Osteoblast (primary cell): ENCODE data around the gene OR52I2. TPM values are rescaled to one million over a fixed set of nuclear protein-coding genes. Genes with fewer than 3 reads are reported as not detected.
A peak's percentile ranks its signal among the peaks of the same experiment; 100 is the strongest.

Experiments used
- DNase-seq: peaks from one replicate; pipeline ENCODE4 v3.0.0; 2011; ENCODE audit warnings: low spot score, mixed read lengths; ENCODE audit not compliant: insufficient read length; ENCODE audit errors: missing footprints
- H2AFZ ChIP-seq: 2 replicates; pipeline ENCODE4 v1.6.0; 2011; ENCODE audit warnings: mild to moderate bottlenecking, low read length
- H3K27ac ChIP-seq: 2 replicates; pipeline ENCODE4 v1.5.1; 2011; ENCODE audit warnings: mild to moderate bottlenecking, low read depth, low read length, moderate library complexity
- H3K27me3 ChIP-seq: 2 replicates; pipeline ENCODE4 v1.6.0; 2012; ENCODE audit warnings: mild to moderate bottlenecking, control low read depth, inconsistent platforms, low read length, moderate library complexity; ENCODE audit not compliant: insufficient read depth
- H3K36me3 ChIP-seq: 2 replicates; pipeline ENCODE4 v1.5.1; 2011; ENCODE audit warnings: mild to moderate bottlenecking, low read length, control low read depth, moderate library complexity; ENCODE audit not compliant: insufficient read depth
- H3K4me1 ChIP-seq: 2 replicates; pipeline ENCODE4 v1.5.1; 2011; ENCODE audit warnings: mild to moderate bottlenecking, low read length, control low read depth, moderate library complexity; ENCODE audit not compliant: insufficient read depth
- H3K4me2 ChIP-seq: 2 replicates; pipeline ENCODE4 v1.6.0; 2011; ENCODE audit warnings: mild to moderate bottlenecking, low read length; ENCODE audit not compliant: insufficient read depth
- H3K4me3 ChIP-seq: fragments of 200-600 bp; sonication (generic); 3 replicates; pipeline ENCODE4 v1.5.1; 2012; ENCODE audit warnings: mild to moderate bottlenecking, low read length, inconsistent platforms; ENCODE audit not compliant: insufficient read depth
- H3K79me2 ChIP-seq: 2 replicates; pipeline ENCODE4 v1.6.0; 2012; ENCODE audit warnings: mild to moderate bottlenecking, low read length, control low read depth, inconsistent platforms; ENCODE audit not compliant: insufficient read depth
- H3K9me3 ChIP-seq: 2 replicates; pipeline ENCODE4 v1.5.1; 2011; ENCODE audit warnings: low read depth, low read length, control low read depth
- H4K20me1 ChIP-seq: 2 replicates; pipeline ENCODE4 v1.6.0; 2012; ENCODE audit warnings: mild to moderate bottlenecking, low read length, control low read depth; ENCODE audit not compliant: insufficient read depth
- total RNA-seq: library from RNA; depleted of rRNA; stranded (reverse); fragments of >200 nt; gene quantifications from 2 replicates; pipeline ENCODE4 v1.2.3, GENCODE V29; 2012
- TF ChIP-seq, protein P1 (sequence below): IDR thresholded peaks from 2 replicates; pipeline ENCODE4 v1.5.1; 2011; ENCODE audit warnings: mild to moderate bottlenecking, low read depth, low read length, moderate library complexity; ENCODE audit errors: extremely low read depth

Gene OR52I2
- total RNA-seq, 1 donor: not detected

DNA sequence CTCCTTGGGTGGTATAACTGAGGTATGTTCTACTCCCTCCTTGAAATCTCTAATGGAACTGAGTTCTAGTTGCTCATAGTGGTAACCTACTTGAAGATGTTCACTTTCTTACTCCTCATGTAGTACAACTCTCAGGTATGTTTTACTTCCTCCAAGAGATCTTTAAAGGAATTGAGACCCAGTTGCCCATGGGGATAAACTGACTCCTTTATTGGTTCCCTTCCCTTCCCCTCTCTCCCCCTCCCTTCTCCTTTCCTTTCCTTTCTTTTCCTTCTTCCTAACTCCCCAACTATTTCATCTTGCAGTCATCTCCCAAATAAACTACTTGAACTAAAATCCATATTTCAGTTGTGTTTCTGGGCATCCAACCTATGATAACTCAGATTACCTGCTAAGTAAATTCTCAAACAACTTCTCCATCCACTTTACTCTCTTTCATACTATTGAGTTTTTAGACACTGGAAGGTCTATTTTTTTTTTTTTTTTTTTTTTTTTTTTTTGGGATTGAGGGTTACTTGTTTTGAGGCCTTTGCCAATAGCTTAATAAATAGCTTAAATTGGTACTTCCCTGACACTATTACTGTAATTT is 34.4 kb downstream of the OR52I2 start:
- TF ChIP-seq, protein P1, sequence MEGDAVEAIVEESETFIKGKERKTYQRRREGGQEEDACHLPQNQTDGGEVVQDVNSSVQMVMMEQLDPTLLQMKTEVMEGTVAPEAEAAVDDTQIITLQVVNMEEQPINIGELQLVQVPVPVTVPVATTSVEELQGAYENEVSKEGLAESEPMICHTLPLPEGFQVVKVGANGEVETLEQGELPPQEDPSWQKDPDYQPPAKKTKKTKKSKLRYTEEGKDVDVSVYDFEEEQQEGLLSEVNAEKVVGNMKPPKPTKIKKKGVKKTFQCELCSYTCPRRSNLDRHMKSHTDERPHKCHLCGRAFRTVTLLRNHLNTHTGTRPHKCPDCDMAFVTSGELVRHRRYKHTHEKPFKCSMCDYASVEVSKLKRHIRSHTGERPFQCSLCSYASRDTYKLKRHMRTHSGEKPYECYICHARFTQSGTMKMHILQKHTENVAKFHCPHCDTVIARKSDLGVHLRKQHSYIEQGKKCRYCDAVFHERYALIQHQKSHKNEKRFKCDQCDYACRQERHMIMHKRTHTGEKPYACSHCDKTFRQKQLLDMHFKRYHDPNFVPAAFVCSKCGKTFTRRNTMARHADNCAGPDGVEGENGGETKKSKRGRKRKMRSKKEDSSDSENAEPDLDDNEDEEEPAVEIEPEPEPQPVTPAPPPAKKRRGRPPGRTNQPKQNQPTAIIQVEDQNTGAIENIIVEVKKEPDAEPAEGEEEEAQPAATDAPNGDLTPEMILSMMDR: no peak
- H3K4me3 ChIP-seq: no peak overlapping the region
- no peaks in the 10 kb centered on the region for H3K9me3 ChIP-seq
- H3K27me3 ChIP-seq: no peaks in the 10 kb centered on the region
- no peak overlapping the region for H3K27ac ChIP-seq
- DNase-seq: no peak
- H3K79me2 ChIP-seq: no peaks in the 10 kb centered on the region
- H4K20me1 ChIP-seq: no peaks in the 10 kb centered on the region
- H2AFZ ChIP-seq: no peak overlapping the region
- no peaks in the 10 kb centered on the region for H3K4me1 ChIP-seq
- H3K4me2 ChIP-seq: no peak overlapping the region
- no peaks in the 10 kb centered on the region for H3K36me3 ChIP-seq

DNA sequence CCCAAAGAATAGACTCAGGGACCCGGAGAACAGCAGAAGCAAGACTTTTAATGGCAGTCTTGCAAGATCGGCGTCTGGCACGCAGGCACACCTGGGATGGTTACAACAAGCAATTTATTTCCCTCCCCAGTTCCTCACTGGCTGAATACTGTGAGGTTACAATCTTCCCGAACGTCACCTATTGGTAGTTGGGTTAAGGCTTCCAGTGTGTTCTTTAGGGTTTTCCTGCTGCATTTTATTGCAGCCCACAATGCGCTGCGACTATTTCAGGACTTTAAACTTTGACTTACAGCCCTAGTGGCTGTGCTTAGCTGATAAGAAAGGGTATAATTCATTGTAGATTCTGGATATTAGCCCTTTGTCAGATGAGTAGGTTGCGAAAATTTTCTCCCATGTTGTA is 38.0 kb downstream of the OR52I2 start:
- Histone ChIP-seq H3K27ac (no peak overlapping the region), H3K9me3 (no peaks in the 10 kb centered on the region), H3K27me3 (no peaks in the 10 kb centered on the region), H3K4me2 (no peak overlapping the region), H3K79me2 (no peaks in the 10 kb centered on the region), H4K20me1 (no peaks in the 10 kb centered on the region), H3K4me3 (no peak overlapping the region), H3K4me1 (no peaks in the 10 kb centered on the region), H2AFZ (no peak overlapping the region), H3K36me3 (no peaks in the 10 kb centered on the region)
- no peak for DNase-seq
- TF ChIP-seq, protein P1: no peak

DNA sequence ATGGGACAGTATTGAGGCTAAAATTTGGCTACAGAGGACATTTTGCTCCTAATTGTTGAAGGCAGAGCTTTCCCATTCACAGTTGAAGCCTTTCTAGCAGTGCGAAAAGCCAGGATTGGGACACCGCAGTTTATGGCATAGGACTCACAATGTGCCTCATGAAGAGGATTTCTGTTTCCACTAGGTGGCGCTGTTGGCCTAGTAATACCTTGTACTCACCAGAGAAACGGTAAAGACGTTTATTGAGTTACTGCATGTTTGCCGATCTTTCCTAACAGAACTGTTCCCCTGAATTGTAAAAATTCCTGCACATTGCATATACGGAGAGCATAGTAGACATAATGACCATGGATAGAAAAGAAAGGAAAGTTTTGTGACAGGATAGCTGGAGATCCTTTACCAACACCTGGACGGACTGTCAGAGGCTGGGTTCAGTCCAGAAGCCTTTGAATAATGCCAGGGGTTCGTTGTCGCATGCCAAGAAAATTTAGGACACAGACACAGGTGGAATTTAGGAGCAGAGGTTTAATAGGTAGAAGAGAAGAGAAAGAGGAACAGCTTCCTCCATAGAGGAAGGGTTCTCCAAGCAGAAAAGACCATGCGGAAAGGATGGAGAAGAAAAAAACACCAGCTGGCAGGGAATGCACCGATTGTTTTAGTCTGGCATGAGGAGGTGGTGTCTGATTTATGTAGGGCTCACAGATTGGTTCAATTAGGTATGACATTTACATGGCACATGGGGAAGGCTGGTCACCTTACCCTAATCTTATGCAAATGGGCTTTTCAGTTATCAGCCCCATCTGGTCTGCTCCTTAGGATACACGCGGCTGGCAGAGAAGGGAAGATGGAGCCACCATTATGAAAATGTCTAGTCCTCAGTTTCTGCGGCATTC is 44.9 kb downstream of the OR52I2 start:
- no peaks in the 10 kb centered on the region for H3K79me2 ChIP-seq
- H3K4me2 ChIP-seq: no peak overlapping the region
- no peak overlapping the region for H3K27ac ChIP-seq
- H3K27me3 ChIP-seq: peaks cover 3% of the 10 kb centered on the region
- H3K4me3 ChIP-seq: no peak overlapping the region
- H2AFZ ChIP-seq: no peak overlapping the region
- no peaks in the 10 kb centered on the region for H4K20me1 ChIP-seq
- no peaks in the 10 kb centered on the region for H3K9me3 ChIP-seq
- DNase-seq: no peak
- no peaks in the 10 kb centered on the region for H3K4me1 ChIP-seq
- H3K36me3 ChIP-seq: no peaks in the 10 kb centered on the region
- TF ChIP-seq, protein P1: peak; percentile 69

DNA sequence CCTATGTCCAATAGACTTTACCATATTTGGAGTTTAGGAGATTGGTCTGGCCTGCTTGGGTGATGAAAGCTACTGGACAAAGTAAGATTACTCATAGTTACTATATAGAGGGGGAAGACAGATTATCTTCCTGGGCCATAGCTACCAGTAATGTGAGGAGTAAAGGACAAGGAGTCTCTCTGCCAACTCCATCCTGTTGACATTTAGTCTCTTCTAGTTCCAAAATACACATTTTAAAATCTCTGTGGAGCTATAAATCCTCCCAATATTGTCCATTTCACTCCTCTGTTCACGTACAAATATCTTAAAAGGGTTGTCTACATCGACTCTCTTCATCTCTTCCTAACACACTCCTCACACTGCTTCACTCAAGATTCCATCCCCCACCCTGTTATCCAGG is 54.6 kb downstream of the OR52I2 start:
- no peak overlapping the region for H3K4me2 ChIP-seq
- no peaks in the 10 kb centered on the region for H3K79me2 ChIP-seq
- no peak overlapping the region for H3K4me3 ChIP-seq
- no peak overlapping the region for H3K27ac ChIP-seq
- no peaks in the 10 kb centered on the region for H3K36me3 ChIP-seq
- H2AFZ ChIP-seq: no peak overlapping the region
- H3K27me3 ChIP-seq: peaks cover 5% of the 10 kb centered on the region
- H3K4me1 ChIP-seq: no peaks in the 10 kb centered on the region
- DNase-seq: no peak
- no peaks in the 10 kb centered on the region for H3K9me3 ChIP-seq
- no peaks in the 10 kb centered on the region for H4K20me1 ChIP-seq
- TF ChIP-seq, protein P1: no peak
